GM23338 (cell line): ENCODE results near the gene OS9. TPM values are rescaled to one million over a fixed set of nuclear protein-coding genes. Genes with fewer than 3 reads are reported as not detected.
A peak's percentile ranks its signal among the peaks of the same experiment; 100 is the strongest.
"Not testable (repeated sequence)": the region's sequence is repeated elsewhere in the genome, so short reads cannot be mapped to it uniquely, and the experiment has no call there.

Experiments used
- ATAC-seq: fragments of 200-7000 bp; cut with Tn5 transposase; 3 replicates; pipeline ENCODE4 v1.9.1; 2020
- DNase-seq: peaks from one replicate; pipeline ENCODE4 v3.0.0-alpha.2; 2015; ENCODE audit warnings: low spot score
- H2AFZ ChIP-seq: fragments of 200-600 bp; sonication (generic); 2 replicates; pipeline ENCODE4 v1.8.0; 2016; ENCODE audit warnings: antibody characterized with exemption, mild to moderate bottlenecking, moderate library complexity
- H3F3A ChIP-seq: fragments of 200-600 bp; sonication (generic); replicated peaks from 2 replicates; pipeline ENCODE4 v1.8.0; 2017; ENCODE audit warnings: antibody characterized with exemption, mixed run types, low read depth
- H3K27ac ChIP-seq: fragments of 200-600 bp; sonication (generic); 2 replicates; pipeline ENCODE4 v1.6.1; 2016; ENCODE audit warnings: low read depth
- H3K27me3 ChIP-seq: fragments of 200-600 bp; sonication (generic); 2 replicates; pipeline ENCODE4 v1.8.0; 2016; ENCODE audit warnings: mild to moderate bottlenecking, mixed run types, moderate library complexity; ENCODE audit not compliant: insufficient read depth
- H3K36me3 ChIP-seq: fragments of 200-600 bp; sonication (generic); 2 replicates; pipeline ENCODE4 v1.8.0; 2016; ENCODE audit warnings: mild to moderate bottlenecking; ENCODE audit not compliant: insufficient read depth
- H3K4me1 ChIP-seq: fragments of 200-600 bp; sonication (generic); 2 replicates; pipeline ENCODE4 v1.8.0; 2016; ENCODE audit warnings: mild to moderate bottlenecking, moderate library complexity; ENCODE audit not compliant: insufficient read depth
- H3K4me2 ChIP-seq: fragments of 200-600 bp; sonication (generic); 2 replicates; pipeline ENCODE4 v1.7.1; 2017; ENCODE audit warnings: mixed run types
- H3K4me3 ChIP-seq: fragments of 200-600 bp; sonication (generic); 2 replicates; pipeline ENCODE4 v1.6.1; 2016; ENCODE audit warnings: mixed run types
- H3K79me2 ChIP-seq: fragments of 200-600 bp; sonication (generic); replicated peaks from 2 replicates; pipeline ENCODE4 v1.8.0; 2017; ENCODE audit warnings: mild to moderate bottlenecking; ENCODE audit not compliant: insufficient read depth
- H3K9me2 ChIP-seq: fragments of 200-600 bp; sonication (generic); 2 replicates; pipeline ENCODE4 v1.8.0; 2017; ENCODE audit not compliant: insufficient read depth
- H4K20me1 ChIP-seq: fragments of 200-600 bp; sonication (generic); replicated peaks from 2 replicates; pipeline ENCODE4 v1.8.0; 2017; ENCODE audit warnings: mild to moderate bottlenecking; ENCODE audit not compliant: insufficient read depth
- H3K27ac Mint-ChIP-seq: 2 replicates; pipeline ENCODE4 v1.8.0; 2020; ENCODE audit warnings: inconsistent platforms, mild to moderate bottlenecking, moderate library complexity, mixed read lengths
- H3K27me3 Mint-ChIP-seq: 3 replicates; pipeline ENCODE4 v1.8.0; 2022; ENCODE audit warnings: low read depth, mild to moderate bottlenecking, moderate library complexity, mixed read lengths, inconsistent platforms; ENCODE audit not compliant: insufficient read depth, poor library complexity
- H3K36me3 Mint-ChIP-seq: 3 replicates; pipeline ENCODE4 v1.8.0; 2021; ENCODE audit warnings: low read depth, mild to moderate bottlenecking, inconsistent platforms, moderate library complexity, mixed read lengths
- H3K4me1 Mint-ChIP-seq: 3 replicates; pipeline ENCODE4 v1.8.0; 2020; ENCODE audit warnings: mild to moderate bottlenecking, inconsistent platforms, mixed read lengths
- H3K4me3 Mint-ChIP-seq: 3 replicates; pipeline ENCODE4 v1.8.0; 2021; ENCODE audit warnings: moderate library complexity, mild to moderate bottlenecking, inconsistent platforms, mixed read lengths
- H3K9me3 Mint-ChIP-seq: 3 replicates; pipeline ENCODE4 v1.8.0; 2020; ENCODE audit warnings: moderate library complexity, mild to moderate bottlenecking, inconsistent platforms, mixed read lengths
- CTCF ChIP-seq, 2 experiments: fragments of 200-600 bp in 1 of 2; sonication (generic) in 1 of 2; conservative IDR thresholded peaks; 2 replicates each; pipeline versions ENCODE4 v1.5.1 to v1.6.1; 2016 to 2017; ENCODE audit warnings: antibody characterized with exemption in 2 of 2, low read depth in 2 of 2, mild to moderate bottlenecking in 2 of 2, moderate library complexity in 1 of 2
- JUNB ChIP-seq: IDR thresholded peaks from one replicate; pipeline ENCODE4 v1.6.1; 2016; ENCODE audit warnings: antibody characterized with exemption; ENCODE audit not compliant: unreplicated experiment
- POLR2AphosphoS5 ChIP-seq: IDR thresholded peaks from 2 replicates; pipeline ENCODE4 v1.6.1; 2016; ENCODE audit warnings: antibody characterized with exemption, low read depth
- ZNF462 ChIP-seq: fragments of 250-450 bp; sonication (Bioruptor Pico); IDR thresholded peaks from 2 replicates; pipeline ENCODE4 v1.5.0; 2020; ENCODE audit warnings: mild to moderate bottlenecking, moderate library complexity
- polyA plus RNA-seq: library from polyadenylated mRNA; unstranded; fragments of >200 nt; fragmentation: Nextera tagmentation; extraction: Ambion mirVana; gene quantifications from 2 replicates; pipeline ENCODE4 v1.2.1, GENCODE V29; 2016
- total RNA-seq: library from RNA; depleted of rRNA; stranded (reverse); fragments of >200 nt; shearing (Covaris generic); gene quantifications from 2 replicates; pipeline ENCODE4 v1.2.3, GENCODE V29; 2014

OS9 gene
- total and polyA plus RNA-seq, 2 experiments from 2014 or later, result 27.5 to 79.7 TPM

- not testable (repeated sequence) for H3K4me3 Mint-ChIP-seq, H3K4me1 ChIP-seq, H3K27ac Mint-ChIP-seq
Observed at GRCh38 chr12:57721846-57722608, 28.1 kb downstream of the OS9 start.

GRCh38 chr12:57722716-57723629, 29.0 kb downstream of the OS9 start:
- no peak overlapping the region for H2AFZ ChIP-seq
- no peaks in the 10 kb centered on the region for H3K79me2 ChIP-seq
- ATAC-seq (no peak), DNase-seq (no peak)
- no peak overlapping the region for H3K4me2 ChIP-seq
- Mint-ChIP-seq H3K4me3 (no peak overlapping the region), H3K9me3 (no peaks in the 10 kb centered on the region), H3K36me3 (peaks cover 14% of the 10 kb centered on the region), H3K4me1 (peaks cover 15% of the 10 kb centered on the region), H3K27me3 (peaks cover 48% of the 10 kb centered on the region), H3K27ac (no peak overlapping the region)
- H3K4me3 ChIP-seq, result no peak overlapping the region
- peaks cover 6% of the 10 kb centered on the region; the same call in 1 of the 2 replicates for H3K36me3 ChIP-seq
- H3F3A ChIP-seq, result no peaks in the 10 kb centered on the region
- H4K20me1 ChIP-seq, result no peaks in the 10 kb centered on the region
- H3K4me1 ChIP-seq, result no peaks in the 10 kb centered on the region
- TF ChIP-seq POLR2AphosphoS5 (no peak), CTCF (conservative IDR thresholded peaks at IDR 0.05; ENCODE audit: low read depth in 2 of 2) (peak in 1 of 2 experiments; percentile 21; a peak in 1 of 4 replicates)
- H3K9me2 ChIP-seq, result no peaks in the 10 kb centered on the region
- H3K27me3 ChIP-seq, result peaks cover 50% of the 10 kb centered on the region
- H3K27ac ChIP-seq, result no peak overlapping the region

More at GRCh38 chr12:57721846-57722608, 28.1 kb downstream of the OS9 start:
- H3K9me3 Mint-ChIP-seq, H3F3A ChIP-seq, H3K9me2 ChIP-seq, H3K36me3 ChIP-seq, ATAC-seq, H3K27ac ChIP-seq, DNase-seq, H3K79me2 ChIP-seq, H2AFZ ChIP-seq, H4K20me1 ChIP-seq, H3K4me2 ChIP-seq, H3K4me3 ChIP-seq: not testable (repeated sequence)
- Mint-ChIP-seq H3K36me3 (peaks cover 15% of the 10 kb centered on the region), H3K4me1 (peaks cover 10% of the 10 kb centered on the region), H3K27me3 (peaks cover 39% of the 10 kb centered on the region)
- H3K27me3 ChIP-seq, result peaks cover 41% of the 10 kb centered on the region

- no peak for TF ChIP-seq JUNB
- no peak for TF ChIP-seq ZNF462
- H3K27me3 ChIP-seq, result peaks cover 56% of the 10 kb centered on the region
- Mint-ChIP-seq H3K9me3 (no peaks in the 10 kb centered on the region), H3K36me3 (peaks cover 10% of the 10 kb centered on the region; the same call in 2 of the 3 replicates), H3K27me3 (peaks cover 54% of the 10 kb centered on the region), H3K27ac (no peak overlapping the region), H3K4me3 (no peak overlapping the region), H3K4me1 (peaks cover 15% of the 10 kb centered on the region)
- H2AFZ ChIP-seq, result no peak overlapping the region
- H3K36me3 ChIP-seq, result peaks cover 6% of the 10 kb centered on the region; the same call in 1 of the 2 replicates
- no peak for ATAC-seq
- H3K9me2 ChIP-seq, result no peaks in the 10 kb centered on the region
- H3K4me1 ChIP-seq, result no peaks in the 10 kb centered on the region
- DNase-seq, result no peak
- no peaks in the 10 kb centered on the region for H3F3A ChIP-seq
- H3K4me3 ChIP-seq, result no peak overlapping the region
- no peak overlapping the region for H3K27ac ChIP-seq
- H4K20me1 ChIP-seq, result no peaks in the 10 kb centered on the region
- H3K4me2 ChIP-seq, result no peak overlapping the region
- no peaks in the 10 kb centered on the region for H3K79me2 ChIP-seq
Observed at GRCh38 chr12:57723630-57723962, 29.7 kb downstream of the OS9 start.
